HepG2 (cell line): Measurements from ENCODE around the gene LZTR1. TPM values are rescaled to one million over a fixed set of nuclear protein-coding genes. Genes with fewer than 3 reads are reported as not detected.

Experiments
- CCAR2 ChIP-seq: fragments of 200-400 bp; formaldehyde crosslinking; optimal IDR thresholded peaks from 2 replicates; pipeline ENCODE3; 2018; ENCODE audit warnings: low read depth, mild to moderate bottlenecking, low read length, moderate library complexity
- DR1 ChIP-seq: sonication (generic); formaldehyde crosslinking; IDR thresholded peaks from 2 replicates; pipeline ENCODE4 v1.8.0; 2021; ENCODE audit warnings: mild to moderate bottlenecking, missing genetic modification reagents, inconsistent platforms
- ERF ChIP-seq: IDR thresholded peaks from 2 replicates; pipeline ENCODE4 v1.6.1; 2018; ENCODE audit warnings: missing biosample characterization, missing genetic modification reagents
- FOXP4 ChIP-seq: sonication (generic); formaldehyde crosslinking; IDR thresholded peaks from 2 replicates; pipeline ENCODE4 v1.4.0; 2020; ENCODE audit warnings: missing genetic modification reagents
- KMT2A ChIP-seq: sonication (generic); formaldehyde crosslinking; IDR thresholded peaks from 2 replicates; pipeline ENCODE4 v1.4.0; 2020; ENCODE audit warnings: missing genetic modification reagents
- KMT2B ChIP-seq: IDR thresholded peaks from 2 replicates; pipeline ENCODE4 v1.6.1; 2016; ENCODE audit warnings: missing genetic modification reagents, missing compliant biosample characterization
- POLR2G ChIP-seq: fragments of 200-400 bp; formaldehyde crosslinking; IDR thresholded peaks from 2 replicates; pipeline ENCODE4 v1.6.1; 2018; ENCODE audit warnings: mild to moderate bottlenecking, low read depth, low read length, moderate library complexity
- TARDBP ChIP-seq: sonication (generic); formaldehyde crosslinking; IDR thresholded peaks from 2 replicates; pipeline ENCODE4 v1.8.0; 2022; ENCODE audit warnings: mild to moderate bottlenecking, missing genetic modification reagents
- ZNF256 ChIP-seq: sonication (generic); formaldehyde crosslinking; conservative IDR thresholded peaks from 2 replicates; pipeline ENCODE4 v1.4.0; 2020; ENCODE audit warnings: missing genetic modification reagents
- ZNF317 ChIP-seq: sonication (generic); formaldehyde crosslinking; IDR thresholded peaks from 2 replicates; pipeline ENCODE4 v1.5.0; 2020; ENCODE audit warnings: mild to moderate bottlenecking, missing genetic modification reagents
- ZNF431 ChIP-seq: sonication (generic); formaldehyde crosslinking; IDR thresholded peaks from 2 replicates; pipeline ENCODE4 v1.9.0; 2022; ENCODE audit warnings: missing genetic modification reagents, low read depth, mild to moderate bottlenecking, borderline replicate concordance
- ZNF605 ChIP-seq: sonication (generic); formaldehyde crosslinking; IDR thresholded peaks from 2 replicates; pipeline ENCODE4 v1.8.0; 2022; ENCODE audit warnings: mild to moderate bottlenecking, missing genetic modification reagents
- polyA plus RNA-seq, 8 experiments: library from polyadenylated mRNA; depleted of rRNA in 3 of 8; stranded (reverse) in 7 of 8; unstranded in 1 of 8; fragments of >200 nt; fragmentation: Illumina TruSeq in 4 of 8; extraction: Trizol in 4 of 8; gene quantifications; 2 replicates each; pipeline versions ENCODE4 v1.2.1 to v1.2.3, GENCODE V29; 2011 to 2016; ENCODE audit warnings: low read depth in 4 of 8, missing spikeins in 1 of 8, mixed read lengths in 1 of 8; ENCODE audit not compliant: insufficient read depth in 1 of 8
- total RNA-seq, 5 experiments: library from RNA; depleted of rRNA; stranded (reverse); fragments of >200 nt; fragmentation: Illumina TruSeq; extraction: Trizol; gene quantifications; 2 replicates each; pipeline ENCODE4 v1.2.3, GENCODE V29; 2016; ENCODE audit warnings: low read depth in 1 of 5
- TF ChIP-seq, protein P1 (sequence below): sonication (generic); formaldehyde crosslinking; IDR thresholded peaks from 2 replicates; pipeline ENCODE4 v1.4.0; 2020; ENCODE audit warnings: missing genetic modification reagents, mild to moderate bottlenecking, borderline replicate concordance
- TF ChIP-seq, protein P2 (sequence below): sonication (generic); formaldehyde crosslinking; IDR thresholded peaks from 2 replicates; pipeline ENCODE4 v1.5.1; 2020; ENCODE audit warnings: missing genetic modification reagents, mild to moderate bottlenecking, borderline replicate concordance
- TF ChIP-seq, protein P3 (sequence below): sonication (generic); formaldehyde crosslinking; IDR thresholded peaks from 2 replicates; pipeline ENCODE4 v1.4.0; 2020; ENCODE audit warnings: low read depth, mild to moderate bottlenecking, missing genetic modification reagents
- TF ChIP-seq, protein P4 (sequence below): IDR thresholded peaks from 2 replicates; pipeline ENCODE4 v1.4.0; 2020; ENCODE audit warnings: mild to moderate bottlenecking, missing genetic modification reagents

LZTR1 gene
- total and polyA plus RNA-seq, 2 of the 13 experiments (the other 11 are each of a cell fraction or from before 2014, with no cell fraction given), result 21.8 to 22.4 TPM

- TF ChIP-seq, protein P1, sequence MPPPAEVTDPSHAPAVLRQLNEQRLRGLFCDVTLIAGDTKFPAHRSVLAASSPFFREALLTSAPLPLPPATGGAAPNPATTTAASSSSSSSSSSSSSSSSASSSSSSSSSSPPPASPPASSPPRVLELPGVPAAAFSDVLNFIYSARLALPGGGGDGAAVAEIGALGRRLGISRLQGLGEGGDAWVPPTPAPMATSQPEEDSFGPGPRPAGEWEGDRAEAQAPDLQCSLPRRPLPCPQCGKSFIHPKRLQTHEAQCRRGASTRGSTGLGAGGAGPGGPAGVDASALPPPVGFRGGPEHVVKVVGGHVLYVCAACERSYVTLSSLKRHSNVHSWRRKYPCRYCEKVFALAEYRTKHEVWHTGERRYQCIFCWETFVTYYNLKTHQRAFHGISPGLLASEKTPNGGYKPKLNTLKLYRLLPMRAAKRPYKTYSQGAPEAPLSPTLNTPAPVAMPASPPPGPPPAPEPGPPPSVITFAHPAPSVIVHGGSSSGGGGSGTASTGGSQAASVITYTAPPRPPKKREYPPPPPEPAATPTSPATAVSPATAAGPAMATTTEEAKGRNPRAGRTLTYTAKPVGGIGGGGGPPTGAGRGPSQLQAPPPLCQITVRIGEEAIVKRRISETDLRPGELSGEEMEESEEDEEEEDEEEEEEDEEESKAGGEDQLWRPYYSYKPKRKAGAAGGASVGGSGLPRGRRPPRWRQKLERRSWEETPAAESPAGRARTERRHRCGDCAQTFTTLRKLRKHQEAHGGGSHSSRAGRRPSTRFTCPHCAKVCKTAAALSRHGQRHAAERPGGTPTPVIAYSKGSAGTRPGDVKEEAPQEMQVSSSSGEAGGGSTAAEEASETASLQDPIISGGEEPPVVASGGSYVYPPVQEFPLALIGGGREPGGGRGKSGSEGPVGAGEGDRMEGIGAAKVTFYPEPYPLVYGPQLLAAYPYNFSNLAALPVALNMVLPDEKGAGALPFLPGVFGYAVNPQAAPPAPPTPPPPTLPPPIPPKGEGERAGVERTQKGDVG (CRISPR knock-in tag), result peak; percentile 74; the same call in 1 of the 2 replicates
- peak; percentile 17; the same call in 1 of the 2 replicates for TF ChIP-seq DR1 (CRISPR knock-in tag)
- TF ChIP-seq ZNF431, result 0 out of 2 replicates have a peak, but pooled peaks have one; percentile 67
- 0 out of 2 replicates have a peak, but pooled peaks have one; percentile 55 for TF ChIP-seq FOXP4 (CRISPR knock-in tag)
- TF ChIP-seq ZNF317, result peak; percentile 68; the same call in 1 of the 2 replicates
- peak; percentile 60; the same call in 1 of the 2 replicates for TF ChIP-seq TARDBP
- TF ChIP-seq KMT2B, result 0 out of 2 replicates have a peak, but pooled peaks have one; percentile 16
- peak; percentile 40; the same call in 1 of the 2 replicates for TF ChIP-seq POLR2G
- TF ChIP-seq ZNF256 (CRISPR knock-in tag), result no peak
- TF ChIP-seq, protein P2, sequence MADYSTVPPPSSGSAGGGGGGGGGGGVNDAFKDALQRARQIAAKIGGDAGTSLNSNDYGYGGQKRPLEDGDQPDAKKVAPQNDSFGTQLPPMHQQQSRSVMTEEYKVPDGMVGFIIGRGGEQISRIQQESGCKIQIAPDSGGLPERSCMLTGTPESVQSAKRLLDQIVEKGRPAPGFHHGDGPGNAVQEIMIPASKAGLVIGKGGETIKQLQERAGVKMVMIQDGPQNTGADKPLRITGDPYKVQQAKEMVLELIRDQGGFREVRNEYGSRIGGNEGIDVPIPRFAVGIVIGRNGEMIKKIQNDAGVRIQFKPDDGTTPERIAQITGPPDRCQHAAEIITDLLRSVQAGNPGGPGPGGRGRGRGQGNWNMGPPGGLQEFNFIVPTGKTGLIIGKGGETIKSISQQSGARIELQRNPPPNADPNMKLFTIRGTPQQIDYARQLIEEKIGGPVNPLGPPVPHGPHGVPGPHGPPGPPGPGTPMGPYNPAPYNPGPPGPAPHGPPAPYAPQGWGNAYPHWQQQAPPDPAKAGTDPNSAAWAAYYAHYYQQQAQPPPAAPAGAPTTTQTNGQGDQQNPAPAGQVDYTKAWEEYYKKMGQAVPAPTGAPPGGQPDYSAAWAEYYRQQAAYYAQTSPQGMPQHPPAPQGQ (CRISPR knock-in tag), result no peak
- TF ChIP-seq ERF (CRISPR knock-in tag), result peak; percentile 66
- no peak for TF ChIP-seq CCAR2
- TF ChIP-seq, protein P3, sequence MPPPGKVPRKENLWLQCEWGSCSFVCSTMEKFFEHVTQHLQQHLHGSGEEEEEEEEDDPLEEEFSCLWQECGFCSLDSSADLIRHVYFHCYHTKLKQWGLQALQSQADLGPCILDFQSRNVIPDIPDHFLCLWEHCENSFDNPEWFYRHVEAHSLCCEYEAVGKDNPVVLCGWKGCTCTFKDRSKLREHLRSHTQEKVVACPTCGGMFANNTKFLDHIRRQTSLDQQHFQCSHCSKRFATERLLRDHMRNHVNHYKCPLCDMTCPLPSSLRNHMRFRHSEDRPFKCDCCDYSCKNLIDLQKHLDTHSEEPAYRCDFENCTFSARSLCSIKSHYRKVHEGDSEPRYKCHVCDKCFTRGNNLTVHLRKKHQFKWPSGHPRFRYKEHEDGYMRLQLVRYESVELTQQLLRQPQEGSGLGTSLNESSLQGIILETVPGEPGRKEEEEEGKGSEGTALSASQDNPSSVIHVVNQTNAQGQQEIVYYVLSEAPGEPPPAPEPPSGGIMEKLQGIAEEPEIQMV (CRISPR knock-in tag), result no peak
- peak; percentile 38; the same call in 1 of the 2 replicates for TF ChIP-seq ZNF605
- peak; percentile 42; the same call in 1 of the 2 replicates for TF ChIP-seq KMT2A (CRISPR knock-in tag)
- TF ChIP-seq, protein P4, sequence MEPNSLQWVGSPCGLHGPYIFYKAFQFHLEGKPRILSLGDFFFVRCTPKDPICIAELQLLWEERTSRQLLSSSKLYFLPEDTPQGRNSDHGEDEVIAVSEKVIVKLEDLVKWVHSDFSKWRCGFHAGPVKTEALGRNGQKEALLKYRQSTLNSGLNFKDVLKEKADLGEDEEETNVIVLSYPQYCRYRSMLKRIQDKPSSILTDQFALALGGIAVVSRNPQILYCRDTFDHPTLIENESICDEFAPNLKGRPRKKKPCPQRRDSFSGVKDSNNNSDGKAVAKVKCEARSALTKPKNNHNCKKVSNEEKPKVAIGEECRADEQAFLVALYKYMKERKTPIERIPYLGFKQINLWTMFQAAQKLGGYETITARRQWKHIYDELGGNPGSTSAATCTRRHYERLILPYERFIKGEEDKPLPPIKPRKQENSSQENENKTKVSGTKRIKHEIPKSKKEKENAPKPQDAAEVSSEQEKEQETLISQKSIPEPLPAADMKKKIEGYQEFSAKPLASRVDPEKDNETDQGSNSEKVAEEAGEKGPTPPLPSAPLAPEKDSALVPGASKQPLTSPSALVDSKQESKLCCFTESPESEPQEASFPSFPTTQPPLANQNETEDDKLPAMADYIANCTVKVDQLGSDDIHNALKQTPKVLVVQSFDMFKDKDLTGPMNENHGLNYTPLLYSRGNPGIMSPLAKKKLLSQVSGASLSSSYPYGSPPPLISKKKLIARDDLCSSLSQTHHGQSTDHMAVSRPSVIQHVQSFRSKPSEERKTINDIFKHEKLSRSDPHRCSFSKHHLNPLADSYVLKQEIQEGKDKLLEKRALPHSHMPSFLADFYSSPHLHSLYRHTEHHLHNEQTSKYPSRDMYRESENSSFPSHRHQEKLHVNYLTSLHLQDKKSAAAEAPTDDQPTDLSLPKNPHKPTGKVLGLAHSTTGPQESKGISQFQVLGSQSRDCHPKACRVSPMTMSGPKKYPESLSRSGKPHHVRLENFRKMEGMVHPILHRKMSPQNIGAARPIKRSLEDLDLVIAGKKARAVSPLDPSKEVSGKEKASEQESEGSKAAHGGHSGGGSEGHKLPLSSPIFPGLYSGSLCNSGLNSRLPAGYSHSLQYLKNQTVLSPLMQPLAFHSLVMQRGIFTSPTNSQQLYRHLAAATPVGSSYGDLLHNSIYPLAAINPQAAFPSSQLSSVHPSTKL, result peak; percentile 70
These were observed 2.1 kb upstream of the LZTR1 start (continued) for GRCh38 chr22:20979940-20980453.
